H54 (cell line): ENCODE results near the gene SLC25A10.

Source experiments
- DNase-seq: peaks from one replicate; pipeline ENCODE4 v3.0.0; 2011; ENCODE audit warnings: low spot score, mixed read lengths; ENCODE audit not compliant: insufficient read length
- FAIRE-seq: peaks from 3 replicates; lab custom pipeline; 2011; peaks lifted over from hg19 to GRCh38; lab: Jason Lieb, UNC
- POLR2A ChIP-seq: IDR thresholded peaks from 2 replicates; pipeline ENCODE4 v1.6.1; 2011; ENCODE audit warnings: low read depth, mild to moderate bottlenecking, low read length

The SLC25A10 gene

DNA sequence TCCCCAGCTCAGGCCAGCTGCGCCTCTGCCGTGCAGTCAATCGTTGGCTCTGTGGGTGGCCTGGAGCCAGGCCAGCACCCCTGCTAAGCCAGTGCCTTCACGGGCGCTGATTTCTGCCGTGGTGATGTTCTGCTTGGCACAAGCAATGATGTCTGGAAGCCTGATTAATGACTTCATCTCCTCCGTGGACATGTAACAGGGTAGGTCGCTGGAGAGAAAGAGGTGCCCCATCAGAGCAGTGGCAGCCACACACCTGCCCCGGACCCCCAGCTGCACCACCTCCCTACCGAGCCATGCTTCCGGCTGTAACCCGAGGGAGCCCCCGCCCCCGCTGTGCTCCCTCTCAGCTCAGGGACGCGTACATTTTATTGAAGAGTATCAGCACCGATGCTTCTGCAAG is 30.4 kb upstream of the SLC25A10 start:
- FAIRE-seq: no peak
- no peak for TF ChIP-seq POLR2A
- DNase-seq: no peak

DNA sequence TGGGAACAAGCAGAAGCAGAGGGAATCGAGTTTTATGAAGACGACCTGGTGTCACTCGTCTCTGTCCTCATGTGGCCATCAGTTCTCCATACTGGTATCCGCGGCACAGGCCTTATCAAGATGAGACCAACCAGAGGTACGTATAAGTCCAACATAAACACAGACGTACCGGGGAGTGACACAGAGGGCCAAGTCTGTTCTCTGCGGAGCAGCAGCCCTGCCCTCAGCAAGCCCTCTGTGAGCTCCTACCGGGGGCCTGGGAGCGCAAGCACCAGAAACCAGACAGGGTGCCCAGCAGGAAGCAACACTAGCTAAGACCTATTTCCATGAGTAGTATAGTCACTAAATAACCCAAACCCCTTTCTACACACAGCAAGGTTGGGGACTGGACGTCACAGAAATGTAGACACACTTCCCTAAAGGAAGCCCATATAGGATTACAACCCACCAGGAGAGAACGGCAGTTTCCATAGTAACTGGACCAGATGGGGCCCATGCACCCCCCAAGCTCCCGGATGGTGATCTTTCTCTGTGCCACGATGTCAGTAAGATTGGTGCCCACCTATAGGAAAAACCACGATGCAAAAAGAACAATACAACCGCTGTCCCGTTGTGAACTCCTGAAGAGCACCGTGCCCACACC is 29.4 kb upstream of the SLC25A10 start:
- DNase-seq (no peak), FAIRE-seq (no peak)
- no peak for TF ChIP-seq POLR2A

DNA sequence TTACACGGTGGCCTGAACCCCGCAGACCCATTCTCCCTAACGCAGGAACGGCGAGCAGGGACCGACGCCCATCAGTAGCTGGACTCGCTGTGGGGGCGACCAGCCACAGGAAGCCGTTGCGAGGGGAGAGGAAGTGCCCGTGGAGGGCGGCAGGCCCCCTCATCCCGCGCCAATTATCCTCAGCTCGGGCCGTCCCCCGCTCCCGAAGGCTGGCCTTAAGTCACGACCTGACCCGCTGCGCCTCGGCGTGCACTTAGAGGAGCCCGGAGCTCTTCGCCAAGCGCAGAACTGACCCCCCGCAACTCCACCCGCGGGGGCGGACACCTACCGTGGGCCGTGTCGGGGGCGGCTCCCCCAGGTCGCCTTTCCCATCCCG is 28.9 kb upstream of the SLC25A10 start:
- DNase-seq (no peak), FAIRE-seq (no peak)
- no peak for TF ChIP-seq POLR2A

DNA sequence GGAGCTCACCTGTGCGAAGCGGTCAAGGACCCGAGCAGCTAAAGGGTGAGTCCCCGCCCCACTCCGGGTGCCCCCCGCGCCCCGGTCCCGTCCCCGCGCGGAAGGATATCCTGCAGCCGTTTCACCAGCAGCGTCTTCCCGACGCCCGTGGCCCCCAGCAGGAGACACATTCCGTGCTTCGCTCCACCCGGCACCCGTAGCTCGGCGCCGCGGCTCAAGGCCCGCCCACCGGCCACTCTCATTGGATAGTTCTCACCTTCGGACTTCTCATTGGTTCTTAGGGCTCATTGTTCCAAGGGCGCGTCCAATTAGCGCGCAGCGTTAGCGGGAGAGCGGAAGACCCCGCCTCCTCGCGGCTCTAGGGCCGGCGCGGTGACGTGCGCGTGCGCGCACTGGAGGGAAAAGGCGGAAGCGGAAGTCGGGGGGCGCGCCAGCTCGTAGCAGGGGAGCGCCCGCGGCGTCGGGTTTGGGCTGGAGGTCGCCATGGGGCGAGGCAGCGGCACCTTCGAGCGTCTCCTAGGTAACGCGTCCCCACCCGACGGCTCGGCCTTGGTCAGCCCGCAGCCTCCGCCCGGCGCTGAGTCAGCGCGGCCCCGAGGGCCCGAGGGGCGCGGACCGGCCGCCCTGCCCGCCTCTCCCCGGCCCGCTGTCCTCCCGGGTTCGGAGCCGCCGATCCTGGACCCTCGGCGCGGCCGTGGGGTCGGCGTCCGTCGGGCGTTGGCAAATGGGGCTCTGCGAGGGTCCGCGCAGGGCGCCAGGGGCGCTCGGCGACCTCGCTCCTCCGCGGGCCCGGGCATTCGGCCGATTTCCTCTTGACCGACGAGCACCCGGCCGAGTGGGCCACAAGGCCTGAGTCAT is 28.3 kb upstream of the SLC25A10 start, which contains the start of the genes ARL16 and HGS:
ARL16 (minus strand) TSS at position 214 of the 858 bp plus-strand sequence; CDS start at position 170, 44 bp downstream.
HGS (plus strand) TSS at position 428 of the 858 bp plus-strand sequence; CDS start at position 484, 56 bp downstream.
- FAIRE-seq (no peak), DNase-seq (peak; percentile 98)
- TF ChIP-seq POLR2A: peak; percentile 72

DNA sequence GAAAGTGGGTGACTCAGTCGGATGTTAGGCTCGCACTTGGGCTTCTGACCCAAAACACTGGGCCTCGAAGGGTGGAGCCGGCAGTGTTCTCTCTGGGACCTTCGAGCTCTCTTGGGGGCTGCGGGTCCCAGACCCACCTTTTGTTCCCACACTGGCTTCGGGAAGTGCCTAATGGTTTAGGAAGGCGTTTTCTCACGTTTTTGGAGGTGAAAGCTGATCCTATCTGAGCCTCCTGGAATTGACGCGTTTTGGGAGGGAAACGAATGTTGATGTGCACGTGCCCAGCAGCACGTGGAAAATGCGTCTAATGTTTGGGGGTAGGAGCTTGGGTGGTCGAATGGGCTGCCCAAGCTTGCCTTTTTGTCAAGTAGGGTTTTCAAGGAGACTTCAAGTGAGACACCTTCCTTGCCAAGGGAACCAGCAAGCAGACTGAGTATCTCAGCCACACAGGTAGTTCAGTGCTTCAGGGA is 27.6 kb upstream of the SLC25A10 start:
- DNase-seq (no peak), FAIRE-seq (no peak)
- TF ChIP-seq POLR2A: 0 out of 2 replicates have a peak, but pooled peaks have one; percentile 7

DNA sequence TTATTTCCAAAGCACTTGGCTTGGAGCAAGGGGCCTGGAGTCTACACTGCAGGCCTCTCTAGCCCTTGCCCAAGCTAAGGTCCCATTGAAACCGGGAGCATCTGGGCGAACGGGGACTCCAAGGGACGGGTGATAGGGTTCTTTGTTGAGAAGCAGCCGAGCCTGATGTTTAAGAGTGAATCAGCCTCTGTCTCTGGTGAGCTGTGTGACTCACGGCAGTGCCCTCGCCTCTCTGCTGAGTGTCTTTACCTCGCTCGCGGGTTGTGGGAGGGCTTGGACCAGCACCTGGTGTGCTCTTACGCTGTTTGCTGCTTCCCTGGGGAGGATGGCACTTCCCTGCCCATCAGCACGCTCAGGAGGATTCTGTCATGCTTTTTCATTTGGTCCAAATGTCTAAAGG is 27.0 kb upstream of the SLC25A10 start:
- FAIRE-seq (peak; percentile 6), DNase-seq (peak; percentile 98)
- TF ChIP-seq POLR2A: no peak

DNA sequence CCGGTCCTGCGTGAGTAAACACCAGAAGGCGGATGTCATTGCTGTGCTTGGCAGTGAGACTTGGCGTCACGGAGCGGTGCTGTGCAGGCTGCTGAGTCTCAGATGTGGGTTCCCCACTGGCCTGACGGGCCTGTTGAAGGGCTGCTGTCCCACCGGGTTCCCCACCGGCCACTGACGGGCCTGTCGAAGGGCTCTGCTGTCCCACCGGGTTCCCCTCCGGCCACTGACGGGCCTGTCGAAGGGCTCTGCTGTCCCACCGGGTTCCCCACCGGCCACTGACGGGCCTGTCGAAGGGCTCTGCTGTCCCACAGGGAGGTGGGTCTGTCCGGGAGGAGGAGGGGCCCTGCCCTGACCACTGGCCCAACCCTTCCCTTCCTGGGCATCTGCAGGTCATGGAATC is 25.5 kb upstream of the SLC25A10 start:
- DNase-seq (no peak), FAIRE-seq (no peak)
- TF ChIP-seq POLR2A: no peak

DNA sequence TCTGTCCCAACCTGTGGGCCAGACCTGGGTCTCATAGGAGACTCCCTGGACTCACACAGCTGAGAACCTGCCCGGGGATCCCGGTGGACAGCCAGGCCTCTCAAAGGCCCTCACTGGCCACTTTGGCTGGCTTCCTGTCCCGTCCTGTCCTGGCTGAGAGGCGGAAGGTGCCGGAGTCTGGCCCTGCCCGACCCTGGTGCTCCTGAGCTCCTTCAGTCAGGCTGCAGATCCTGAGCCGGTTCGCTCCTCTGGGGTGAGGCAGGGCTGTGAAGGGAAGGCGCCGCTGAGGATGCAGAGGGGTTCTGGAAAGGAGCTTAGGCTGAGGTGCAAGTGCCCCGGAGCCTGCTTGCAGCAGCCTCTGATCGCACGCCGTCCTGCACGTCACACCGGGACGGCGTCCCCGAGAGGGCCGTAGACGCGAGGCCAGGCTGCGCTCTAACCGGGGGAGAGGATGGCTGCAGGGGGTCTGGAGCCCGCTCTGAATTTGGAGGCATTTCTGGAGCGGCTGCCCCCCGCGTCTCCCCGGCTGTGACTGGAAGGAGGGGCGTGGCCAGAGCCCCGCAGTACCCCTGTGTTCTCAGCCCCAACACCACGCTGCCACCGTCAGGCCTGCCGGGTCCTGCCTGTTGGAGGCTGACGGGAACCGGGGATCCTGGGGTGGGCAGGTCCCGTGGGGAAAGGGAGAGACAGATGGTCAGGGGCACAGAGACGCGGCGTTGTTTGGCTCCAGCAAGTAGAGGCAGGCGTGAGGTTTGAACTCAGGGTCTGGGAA is 24.1 kb upstream of the SLC25A10 start:
- FAIRE-seq: no peak
- TF ChIP-seq POLR2A: no peak
- DNase-seq: no peak

DNA sequence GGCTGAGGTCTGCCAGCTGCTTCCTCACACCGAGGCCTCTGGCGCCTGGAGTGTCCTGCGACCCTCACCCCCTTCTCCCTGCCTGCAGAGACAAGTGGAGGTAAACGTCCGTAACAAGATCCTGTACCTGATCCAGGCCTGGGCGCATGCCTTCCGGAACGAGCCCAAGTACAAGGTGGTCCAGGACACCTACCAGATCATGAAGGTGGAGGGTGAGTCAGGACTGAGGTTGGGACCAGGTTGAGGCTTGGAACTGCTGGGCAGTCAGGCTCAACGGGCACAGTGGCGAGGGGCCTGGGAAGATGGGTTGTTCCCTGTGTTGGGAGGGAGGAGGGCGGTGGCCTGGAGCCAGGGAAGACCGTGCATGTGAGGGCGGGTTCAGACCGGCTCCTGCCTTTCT is 23.5 kb upstream of the SLC25A10 start:
- FAIRE-seq (no peak), DNase-seq (no peak)
- TF ChIP-seq POLR2A: no peak

DNA sequence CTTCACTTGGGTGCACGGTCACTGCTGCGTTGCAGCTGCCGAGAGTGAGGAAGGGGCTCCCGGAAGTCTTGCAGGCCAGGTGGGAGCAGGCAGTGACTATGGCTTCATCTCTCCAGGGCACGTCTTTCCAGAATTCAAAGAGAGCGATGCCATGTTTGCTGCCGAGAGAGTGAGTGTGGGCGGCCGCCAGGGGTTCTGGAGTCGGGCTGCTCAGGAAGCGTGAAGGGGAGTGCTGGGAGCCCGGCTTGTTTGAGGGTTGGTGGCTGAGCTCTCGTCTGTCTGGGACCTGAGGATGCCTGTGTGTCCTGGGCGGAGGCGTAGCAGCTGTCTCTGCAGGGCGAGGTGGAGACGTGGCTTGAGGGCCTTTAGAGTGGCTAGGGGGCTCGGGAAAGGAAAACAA is 22.0 kb upstream of the SLC25A10 start:
- no peak for TF ChIP-seq POLR2A
- DNase-seq (no peak), FAIRE-seq (no peak)

DNA sequence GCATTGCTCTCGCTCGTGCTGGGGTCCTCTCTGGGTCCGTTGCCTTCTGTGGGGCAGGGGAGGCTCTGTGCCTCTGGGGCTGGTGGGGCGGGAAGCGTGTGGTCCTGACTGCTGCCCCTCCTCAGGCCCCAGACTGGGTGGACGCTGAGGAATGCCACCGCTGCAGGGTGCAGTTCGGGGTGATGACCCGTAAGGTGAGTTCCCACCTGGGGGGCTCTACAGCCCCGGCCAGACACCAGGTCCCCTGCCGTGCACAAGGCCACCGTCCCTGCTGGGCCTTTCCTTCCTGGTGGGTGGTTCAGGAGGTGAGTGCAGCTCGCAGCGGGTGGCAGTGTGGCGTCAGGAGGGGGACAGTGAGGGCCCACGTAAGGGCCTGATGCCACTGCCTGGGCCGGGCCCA is 21.5 kb upstream of the SLC25A10 start:
- no peak for FAIRE-seq

DNA sequence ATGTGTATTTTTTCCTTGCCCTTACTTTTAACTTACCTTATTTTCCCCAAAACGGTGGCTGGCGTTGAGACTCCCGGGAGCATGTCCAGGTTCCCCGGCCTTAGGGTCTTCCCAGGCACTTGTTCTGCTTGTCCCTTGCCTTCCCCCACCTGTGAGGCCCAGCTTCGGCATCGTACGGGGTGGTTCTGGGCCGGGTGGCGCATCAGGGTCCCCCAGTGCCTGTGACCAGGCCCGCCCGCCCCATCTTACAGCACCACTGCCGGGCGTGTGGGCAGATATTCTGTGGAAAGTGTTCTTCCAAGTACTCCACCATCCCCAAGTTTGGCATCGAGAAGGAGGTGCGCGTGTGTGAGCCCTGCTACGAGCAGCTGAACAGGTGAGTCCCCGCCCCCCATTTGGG is 20.9 kb upstream of the SLC25A10 start:
- DNase-seq (no peak), FAIRE-seq (no peak)
- TF ChIP-seq POLR2A: no peak

More for the DNA sequence above, 21.5 kb upstream of the SLC25A10 start:
- DNase-seq: no peak
- TF ChIP-seq POLR2A: no peak

DNA sequence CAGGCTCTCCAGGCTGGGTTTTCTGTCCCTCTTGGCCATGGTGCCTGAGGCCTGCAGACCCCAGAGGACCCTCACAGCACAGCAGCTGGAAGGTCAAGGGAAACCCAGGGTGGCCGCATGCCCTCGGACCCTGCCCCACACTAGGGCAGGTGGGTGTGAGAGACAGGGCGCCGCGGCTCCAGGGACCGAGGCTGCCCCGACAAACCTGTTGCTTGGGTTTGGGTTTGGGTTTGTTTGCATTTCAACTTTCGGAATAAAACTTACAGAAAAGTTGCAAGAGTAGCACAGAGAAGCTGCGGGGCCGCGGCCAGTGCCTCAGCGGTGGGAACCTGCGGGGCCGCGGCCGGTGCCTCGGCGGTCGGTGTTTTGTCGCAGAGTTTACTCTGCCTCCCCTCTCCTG is 20.5 kb upstream of the SLC25A10 start:
- FAIRE-seq (no peak), DNase-seq (no peak)
- no peak for TF ChIP-seq POLR2A
